GM12865 (cell line): Measurements from ENCODE around the gene C6orf89.

Experiments used
- DNase-seq: peaks from one replicate; pipeline ENCODE4 v3.0.0; 2010; ENCODE audit warnings: low read depth
- H3K4me3 ChIP-seq: 2 replicates; pipeline ENCODE4 v1.5.1; 2011; ENCODE audit warnings: mild to moderate bottlenecking, low read depth, low read length, control low read depth
- CTCF ChIP-seq: IDR thresholded peaks from 2 replicates; pipeline ENCODE4 v1.5.1; 2011; ENCODE audit warnings: low read length, control low read depth, low read depth, inconsistent platforms; ENCODE audit not compliant: insufficient read depth; ENCODE audit errors: missing control alignments

The C6orf89 gene

GRCh38 chr6:36873612-36874442 is 11.9 kb upstream of the C6orf89 start:
- TF ChIP-seq CTCF = peak; percentile 6
- peak overlapping the region; percentile 63 for H3K4me3 ChIP-seq
- peak; percentile 25 for DNase-seq

- TF ChIP-seq CTCF = no peak
- peak within 1 kb of the TSS; percentile 63 for H3K4me3 ChIP-seq
- DNase-seq = peak; percentile 93
Observed at GRCh38 chr6:36874443-36875249, 11.1 kb upstream of the C6orf89 start, which contains the start of gene PPIL1. Gene PPIL1, minus strand, starts transcription at chr6:36874803. Its CDS starts 31 bp downstream, at chr6:36874772.

GRCh38 chr6:36875250-36875633 is 10.5 kb upstream of the C6orf89 start:
- H3K4me3 ChIP-seq = peak overlapping the region; percentile 63
- TF ChIP-seq CTCF = no peak

GRCh38 chr6:36884610-36885009 is 1.1 kb upstream of the C6orf89 start:
- TF ChIP-seq CTCF = no peak
- DNase-seq = no peak
- no peak overlapping the region for H3K4me3 ChIP-seq

More at GRCh38 chr6:36875250-36875633, 10.5 kb upstream of the C6orf89 start:
- no peak for DNase-seq

- TF ChIP-seq CTCF = no peak
- H3K4me3 ChIP-seq = peak overlapping the region; percentile 68
Observed at GRCh38 chr6:36886950-36887618, 1.3 kb downstream of the C6orf89 start.

GRCh38 chr6:36888115-36888643 is 2.4 kb downstream of the C6orf89 start:
- no peak for DNase-seq
- TF ChIP-seq CTCF = no peak
- no peak overlapping the region for H3K4me3 ChIP-seq

More at GRCh38 chr6:36886950-36887618, 1.3 kb downstream of the C6orf89 start:
- no peak for DNase-seq
